MM.1S (cell line): ENCODE data around the gene MTHFR.

Experiments used
- DNase-seq: peaks from one replicate; pipeline ENCODE4 v3.0.0-alpha.2; 2015
- H2AFZ ChIP-seq: fragments of 300-600 bp; sonication (generic); 2 replicates; pipeline ENCODE4 v1.6.0; 2016; ENCODE audit warnings: antibody characterized with exemption, low read length
- H3F3A ChIP-seq: fragments of 300-600 bp; sonication (generic); 2 replicates; pipeline ENCODE4 v1.6.1; 2016; ENCODE audit warnings: mild to moderate bottlenecking, antibody characterized with exemption, low read length, moderate library complexity, mixed read lengths; ENCODE audit not compliant: insufficient read depth
- H3K27ac ChIP-seq: fragments of 300-600 bp; sonication (generic); 2 replicates; pipeline ENCODE4 v1.5.1; 2016; ENCODE audit warnings: mild to moderate bottlenecking, low read length
- H3K27me3 ChIP-seq: fragments of 300-600 bp; sonication (generic); replicated peaks from 2 replicates; pipeline ENCODE4 v1.6.0; 2016; ENCODE audit warnings: low read length; ENCODE audit not compliant: insufficient read depth
- H3K36me3 ChIP-seq: fragments of 300-600 bp; sonication (generic); replicated peaks from 2 replicates; pipeline ENCODE4 v1.6.1; 2016; ENCODE audit warnings: mild to moderate bottlenecking, low read length, mixed read lengths; ENCODE audit not compliant: insufficient read depth
- H3K4me1 ChIP-seq: fragments of 300-600 bp; sonication (generic); 2 replicates; pipeline ENCODE4 v1.6.1; 2016; ENCODE audit warnings: low read length, mixed read lengths
- H3K4me2 ChIP-seq: fragments of 300-600 bp; sonication (generic); 2 replicates; pipeline ENCODE4 v1.6.0; 2016; ENCODE audit warnings: low read depth, low read length
- H3K4me3 ChIP-seq: fragments of 300-600 bp; sonication (generic); 2 replicates; pipeline ENCODE4 v1.5.1; 2016; ENCODE audit warnings: low read length, mixed read lengths
- H3K79me2 ChIP-seq: fragments of 300-600 bp; sonication (generic); 2 replicates; pipeline ENCODE4 v1.6.1; 2016; ENCODE audit warnings: mixed run types, low read length, mixed read lengths
- H3K9ac ChIP-seq: fragments of 300-600 bp; sonication (generic); 2 replicates; pipeline ENCODE4 v1.6.1; 2016; ENCODE audit warnings: low read length, mixed read lengths
- H3K9me2 ChIP-seq: fragments of 300-600 bp; sonication (generic); replicated peaks from 2 replicates; pipeline ENCODE4 v1.6.1; 2016; ENCODE audit warnings: mild to moderate bottlenecking, low read length, mixed read lengths; ENCODE audit not compliant: insufficient read depth
- H3K9me3 ChIP-seq: fragments of 300-600 bp; sonication (generic); replicated peaks from 2 replicates; pipeline ENCODE4 v1.6.1; 2016; ENCODE audit warnings: mild to moderate bottlenecking, low read length, mixed read lengths; ENCODE audit not compliant: insufficient read depth
- H4K20me1 ChIP-seq: fragments of 300-600 bp; sonication (generic); 2 replicates; pipeline ENCODE4 v1.6.1; 2016; ENCODE audit warnings: mild to moderate bottlenecking, low read length, moderate library complexity, mixed read lengths; ENCODE audit not compliant: insufficient read depth
- CTCF ChIP-seq: fragments of 300-600 bp; sonication (generic); IDR thresholded peaks from 2 replicates; pipeline ENCODE4 v1.5.1; 2016; ENCODE audit warnings: antibody characterized with exemption, low read length, mixed read lengths
- EZH2 ChIP-seq: fragments of 300-600 bp; sonication (generic); optimal IDR thresholded peaks from 2 replicates; pipeline ENCODE3; 2017; ENCODE audit warnings: low read depth, mild to moderate bottlenecking, antibody characterized with exemption, low read length, mixed read lengths
- EZH2phosphoT487 ChIP-seq: fragments of 300-600 bp; sonication (generic); IDR thresholded peaks from 2 replicates; pipeline ENCODE4 v1.6.1; 2018; ENCODE audit warnings: antibody characterized with exemption, low read length

The MTHFR gene

GRCh38 chr1:11741919-11742558 is 63.7 kb downstream of the MTHFR start:
- TF ChIP-seq CTCF = no peak
- no peak for TF ChIP-seq EZH2phosphoT487
- TF ChIP-seq EZH2 = no peak
- no peaks in the 10 kb centered on the region for H3K9me2 ChIP-seq
- no peaks in the 10 kb centered on the region for H3K9me3 ChIP-seq
- no peak for DNase-seq
- H2AFZ ChIP-seq = no peak overlapping the region
- H3K79me2 ChIP-seq = peaks cover 6% of the 10 kb centered on the region
- no peaks in the 10 kb centered on the region for H4K20me1 ChIP-seq
- H3K27ac ChIP-seq = no peak overlapping the region
- peaks cover 6% of the 10 kb centered on the region for H3F3A ChIP-seq
- H3K4me2 ChIP-seq = no peak overlapping the region
- H3K4me1 ChIP-seq = peaks cover 32% of the 10 kb centered on the region
- H3K4me3 ChIP-seq = no peak overlapping the region
- no peaks in the 10 kb centered on the region for H3K36me3 ChIP-seq
- no peak overlapping the region for H3K9ac ChIP-seq
- no peaks in the 10 kb centered on the region for H3K27me3 ChIP-seq

GRCh38 chr1:11741482-11741881 is 64.3 kb downstream of the MTHFR start:
- no peaks in the 10 kb centered on the region for H3K9me2 ChIP-seq
- H3K9me3 ChIP-seq = no peaks in the 10 kb centered on the region
- peaks cover 7% of the 10 kb centered on the region for H3K79me2 ChIP-seq
- DNase-seq = no peak
- H3K4me3 ChIP-seq = no peak overlapping the region
- H3K4me1 ChIP-seq = peaks cover 34% of the 10 kb centered on the region
- H3K36me3 ChIP-seq = no peaks in the 10 kb centered on the region
- no peaks in the 10 kb centered on the region for H4K20me1 ChIP-seq
- no peak for TF ChIP-seq EZH2phosphoT487
- TF ChIP-seq CTCF = no peak
- no peak for TF ChIP-seq EZH2
- H3K4me2 ChIP-seq = peak overlapping the region; percentile 42; the same call in 1 of the 2 replicates
- peaks cover 12% of the 10 kb centered on the region for H3F3A ChIP-seq
- H2AFZ ChIP-seq = no peak overlapping the region
- peak overlapping the region; percentile 24; the same call in 1 of the 2 replicates for H3K9ac ChIP-seq
- no peaks in the 10 kb centered on the region for H3K27me3 ChIP-seq
- H3K27ac ChIP-seq = no peak overlapping the region

GRCh38 chr1:11740258-11741192 is 65.2 kb downstream of the MTHFR start:
- peaks cover 7% of the 10 kb centered on the region for H3K79me2 ChIP-seq
- no peaks in the 10 kb centered on the region for H3K27me3 ChIP-seq
- no peaks in the 10 kb centered on the region for H3K36me3 ChIP-seq
- DNase-seq = peak; percentile 35
- no peaks in the 10 kb centered on the region for H3K9me3 ChIP-seq
- H3K4me1 ChIP-seq = peaks cover 37% of the 10 kb centered on the region
- no peak overlapping the region; the same call in 1 of the 2 replicates for H3K4me3 ChIP-seq
- peaks cover 19% of the 10 kb centered on the region for H3F3A ChIP-seq
- TF ChIP-seq EZH2 (no peak), CTCF (no peak), EZH2phosphoT487 (no peak)
- H2AFZ ChIP-seq = no peak overlapping the region
- H3K27ac ChIP-seq = peak overlapping the region; percentile 22; the same call in 1 of the 2 replicates
- peak overlapping the region; percentile 24; the same call in 1 of the 2 replicates for H3K9ac ChIP-seq
- no peaks in the 10 kb centered on the region for H4K20me1 ChIP-seq
- peak overlapping the region; percentile 42; the same call in 1 of the 2 replicates for H3K4me2 ChIP-seq
- H3K9me2 ChIP-seq = no peaks in the 10 kb centered on the region
